Adrenal gland (tissue), 12 donors: ENCODE results near the gene ARHGEF17. TPM values are rescaled to one million over a fixed set of nuclear protein-coding genes. Genes with fewer than 3 reads are reported as not detected.
A peak's percentile ranks its signal among the peaks of the same experiment; 100 is the strongest.

Source experiments
- DNase-seq, 7 donors: peaks; one replicate each; pipeline ENCODE4 v3.0.0-alpha.2; 2019 to 2020
- H3K27ac ChIP-seq, 5 donors: fragments of 200-600 bp; sonication (generic) in 4 of 5; 1 replicate in 3 of 5; 2 replicates in 2 of 5; pipeline versions ENCODE4 v1.5.1 to v1.8.0; 2016 to 2020; ENCODE audit warnings: mild to moderate bottlenecking in 1 of 5
- H3K27me3 ChIP-seq: fragments of 200-600 bp; 2 replicates; pipeline ENCODE4 v1.8.0; 2021
- H3K36me3 ChIP-seq, 2 donors: fragments of 200-600 bp; replicated peaks in 1 of 2; 1 replicate in 1 of 2; 2 replicates in 1 of 2; pipeline versions ENCODE4 v1.5.1 to v1.8.0; 2018 to 2022
- H3K4me1 ChIP-seq, 2 donors: fragments of 200-600 bp; replicated peaks in 1 of 2; 1 replicate in 1 of 2; 2 replicates in 1 of 2; pipeline versions ENCODE4 v1.5.1 to v1.8.0; 2018 to 2021
- H3K4me3 ChIP-seq, 4 donors: fragments of 200-600 bp; sonication (generic) in 3 of 4; one replicate each; pipeline ENCODE4 v1.5.1; 2016 to 2018
- H3K9me3 ChIP-seq, 3 donors: fragments of 200-600 bp; sonication (generic) in 1 of 3; replicated peaks in 1 of 3; 1 replicate in 2 of 3; 2 replicates in 1 of 3; pipeline versions ENCODE4 v1.5.1 to v1.8.0; 2016 to 2021
- POLR2A ChIP-seq, 2 donors: fragments of 450-650 bp; IDR thresholded peaks; one replicate each; pipeline ENCODE4 v1.6.1; 2017; ENCODE audit warnings: antibody characterized with exemption in 2 of 2, mild to moderate bottlenecking in 2 of 2, moderate library complexity in 1 of 2
- WGBS, 4 donors: extraction: QIAGEN DNeasy Blood & Tissue Kit in 2 of 4; methylation state at CpG; one replicate each; pipeline versions ENCODE4 v1.1.5 to v1.1.7; 2013 to 2017; 5-methylcytosine and 5-hydroxymethylcytosine counted together
- intact Hi-C, 2 donors: fragments of 100-400 bp; cut with DNase I; formaldehyde crosslinking; loops; one replicate each; pipeline versions ENCODE4 v1.14.1 to v1.15.0; 2022 to 2023
- polyA plus RNA-seq, 3 donors: library from polyadenylated mRNA; stranded (reverse); fragments of 200-250 nt in 2 of 3; fragments of 350-450 nt in 1 of 3; fragmentation: Illumina TruSeq in 1 of 3; extraction: RNeasy Lipid Tissue Mini Kit (QIAGEN cat#74804) in 1 of 3; gene quantifications; one replicate each; pipeline ENCODE4 v1.2.3, GENCODE V29; 2013 to 2014
- total RNA-seq, 9 donors: library from RNA; depleted of rRNA in 4 of 9; stranded (reverse); fragments of >200 nt in 4 of 9; fragments of 120-200 nt in 1 of 9; fragmentation: NEBNext Ultra II Directional in 1 of 9; extraction: Animal tissue kit (Norgen Biotek cat#: 25700) in 1 of 9; gene quantifications; one replicate each; pipeline versions ENCODE4 v1.1.0 to v1.2.4, GENCODE V29; 2013 to 2023
- TF ChIP-seq, protein P1 (sequence below), 6 experiments: fragments of 450-650 bp in 4 of 6; fragments of 200-600 bp in 2 of 6; sonication (generic) in 1 of 6; IDR thresholded peaks; 1 replicate in 5 of 6; 2 replicates in 1 of 6; pipeline versions ENCODE4 v1.5.1 to v1.8.0; 2016 to 2021; ENCODE audit warnings: antibody characterized with exemption in 6 of 6, mild to moderate bottlenecking in 2 of 6, moderate library complexity in 1 of 6
- donor health status: healthy with polysubstance abuse.
- donor health status: Bipolar disorder and iron deficiency.
- donor health status: DM: yes; HTN: yes; CAD: no.
- donor health status: DM: no; HTN: no; CAD: no.
- donor health status: DM: no; HTN: no; CAD: no.
- donor health status: DM: yes; HTN: yes; CAD: no.

The ARHGEF17 gene
- total and polyA plus RNA-seq, 12 donors, result 8.1 to 48.2 (median 20.4) TPM

DNA sequence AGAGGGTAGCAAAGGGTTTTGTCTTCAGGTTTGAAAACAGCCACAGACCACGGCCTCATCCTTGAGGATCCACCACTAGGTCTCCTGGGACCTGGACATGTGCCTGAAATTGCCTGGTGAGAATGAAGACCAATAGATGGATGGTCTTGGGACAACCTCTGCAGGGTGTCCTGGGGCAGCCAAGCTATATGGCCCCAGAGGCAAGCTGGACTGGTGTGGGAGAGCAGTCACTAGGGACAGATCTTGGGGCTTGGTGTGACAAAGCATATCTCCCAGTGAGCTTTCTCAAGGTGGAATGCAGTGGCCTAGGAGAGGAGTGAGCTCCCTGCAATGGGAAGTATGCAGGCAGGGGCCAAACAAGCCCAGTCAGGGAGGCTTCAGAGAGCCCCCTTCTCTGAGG, 22.4 kb upstream of the ARHGEF17 start:
- Histone ChIP-seq H3K36me3 (no peaks in the 10 kb centered on the region), H3K27me3 (no peaks in the 10 kb centered on the region), H3K4me3 (no peak overlapping the region), H3K9me3 (no peaks in the 10 kb centered on the region), H3K4me1 (peaks cover 0 to 28% of the 10 kb centered on the region in 2 donors), H3K27ac (no peak overlapping the region)
- TF ChIP-seq, protein P1, sequence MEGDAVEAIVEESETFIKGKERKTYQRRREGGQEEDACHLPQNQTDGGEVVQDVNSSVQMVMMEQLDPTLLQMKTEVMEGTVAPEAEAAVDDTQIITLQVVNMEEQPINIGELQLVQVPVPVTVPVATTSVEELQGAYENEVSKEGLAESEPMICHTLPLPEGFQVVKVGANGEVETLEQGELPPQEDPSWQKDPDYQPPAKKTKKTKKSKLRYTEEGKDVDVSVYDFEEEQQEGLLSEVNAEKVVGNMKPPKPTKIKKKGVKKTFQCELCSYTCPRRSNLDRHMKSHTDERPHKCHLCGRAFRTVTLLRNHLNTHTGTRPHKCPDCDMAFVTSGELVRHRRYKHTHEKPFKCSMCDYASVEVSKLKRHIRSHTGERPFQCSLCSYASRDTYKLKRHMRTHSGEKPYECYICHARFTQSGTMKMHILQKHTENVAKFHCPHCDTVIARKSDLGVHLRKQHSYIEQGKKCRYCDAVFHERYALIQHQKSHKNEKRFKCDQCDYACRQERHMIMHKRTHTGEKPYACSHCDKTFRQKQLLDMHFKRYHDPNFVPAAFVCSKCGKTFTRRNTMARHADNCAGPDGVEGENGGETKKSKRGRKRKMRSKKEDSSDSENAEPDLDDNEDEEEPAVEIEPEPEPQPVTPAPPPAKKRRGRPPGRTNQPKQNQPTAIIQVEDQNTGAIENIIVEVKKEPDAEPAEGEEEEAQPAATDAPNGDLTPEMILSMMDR (IDR thresholded peaks at IDR 0.05), result no peak
- no peak for TF ChIP-seq POLR2A (IDR thresholded peaks at IDR 0.05)
- WGBS, 4 donors, result 88 to 91% (median 89%) methylated on average over 1 of the region's 1 CpG; no CpG with 5 or more reads in 1 of the 4 donors
- intact Hi-C loops, result loop anchor here in 1 of 2 donors (2.0 kb wide), 1 partner anchor 41 kb away; no protein-coding TSS in a partner anchor
- no peak for DNase-seq

DNA sequence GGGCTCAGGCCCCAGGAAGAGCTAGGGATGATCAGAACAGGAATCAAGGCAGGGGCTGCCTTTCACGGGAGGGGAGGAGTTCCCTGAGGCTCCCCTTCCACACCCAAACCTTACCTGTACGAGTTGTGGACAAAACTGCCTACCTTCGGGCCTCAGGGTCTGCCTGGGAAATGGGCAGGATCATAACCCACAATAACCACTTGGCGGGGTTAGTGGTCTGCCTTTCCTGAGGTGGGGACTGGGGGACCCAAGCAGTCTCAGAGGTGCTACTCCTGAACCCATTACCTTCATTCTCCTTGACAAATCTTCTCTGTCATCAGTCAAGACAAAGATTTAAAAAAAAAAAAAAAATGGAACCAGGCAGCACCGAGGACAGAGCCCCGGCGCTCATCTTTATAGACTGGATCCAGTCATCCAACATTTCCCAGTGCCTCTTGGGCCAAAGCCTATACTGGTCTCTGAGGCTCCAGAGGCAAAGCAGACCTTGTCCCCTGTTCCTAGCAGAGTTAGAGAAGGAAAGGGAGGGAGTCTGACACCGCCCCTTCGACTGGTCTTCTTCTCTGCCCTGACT, 21.8 kb upstream of the ARHGEF17 start:
- WGBS, 4 donors, result 91 to 95% (median 92%) methylated on average over 9 of the region's 9 CpGs
- Histone ChIP-seq H3K27ac (no peak overlapping the region), H3K27me3 (no peaks in the 10 kb centered on the region), H3K4me1 (peaks cover 0 to 28% of the 10 kb centered on the region in 2 donors), H3K36me3 (no peaks in the 10 kb centered on the region), H3K9me3 (no peaks in the 10 kb centered on the region), H3K4me3 (no peak overlapping the region)
- intact Hi-C loops, result no loop called here
- DNase-seq, result no peak
- TF ChIP-seq, protein P1 (IDR thresholded peaks at IDR 0.05), result no peak
- no peak for TF ChIP-seq POLR2A (IDR thresholded peaks at IDR 0.05)

GRCh38 chr11:73287400-73288101, 20.5 kb upstream of the ARHGEF17 start:
- WGBS, 4 donors, result 54 to 75% (median 72%) methylated on average over 8 to 10 of the region's 10 CpGs
- H3K36me3 ChIP-seq, result no peaks in the 10 kb centered on the region
- TF ChIP-seq POLR2A (IDR thresholded peaks at IDR 0.05), result no peak
- TF ChIP-seq, protein P1 (IDR thresholded peaks at IDR 0.05), result no peak
- DNase-seq, result peak in 2 of 7 donors; percentile 39 to 46
- H3K4me1 ChIP-seq, result peaks cover 0 to 28% of the 10 kb centered on the region in 2 donors
- no peaks in the 10 kb centered on the region for H3K9me3 ChIP-seq
- no peaks in the 10 kb centered on the region for H3K27me3 ChIP-seq
- H3K4me3 ChIP-seq, result no peak overlapping the region
- H3K27ac ChIP-seq, result peak overlapping the region in 2 of 5 donors; percentile 73 to 76
- intact Hi-C loops, result no loop called here

- no peaks in the 10 kb centered on the region for H3K27me3 ChIP-seq
- no peaks in the 10 kb centered on the region for H3K36me3 ChIP-seq
- H3K4me3 ChIP-seq, result no peak overlapping the region
- TF ChIP-seq POLR2A (IDR thresholded peaks at IDR 0.05), result no peak
- TF ChIP-seq, protein P1 (IDR thresholded peaks at IDR 0.05), result no peak
- peak overlapping the region; percentile 15 to 76 (median 44) for H3K27ac ChIP-seq
- peaks cover 0 to 28% of the 10 kb centered on the region in 2 donors for H3K4me1 ChIP-seq
- intact Hi-C loops, result no loop called here
- WGBS, 4 donors, result 54 to 74% (median 62%) methylated on average over 3 to 5 of the region's 5 CpGs
- DNase-seq, result no peak
- H3K9me3 ChIP-seq, result no peaks in the 10 kb centered on the region
Measured at GRCh38 chr11:73288192-73288872, 19.7 kb upstream of the ARHGEF17 start.
